GM12864 (cell line): ENCODE data around the gene RPS6KB2.

Source experiments
- DNase-seq: peaks from one replicate; pipeline ENCODE4 v3.0.0-alpha.2; 2011; ENCODE audit warnings: low read depth
- H3K4me3 ChIP-seq: 2 replicates; pipeline ENCODE4 v1.5.1; 2011; ENCODE audit warnings: mild to moderate bottlenecking, low read depth, low read length, control low read depth
- TF ChIP-seq, protein P1 (sequence below): IDR thresholded peaks from 2 replicates; pipeline ENCODE4 v1.5.1; 2011; ENCODE audit warnings: low read depth, mild to moderate bottlenecking, moderate library complexity, low read length, control low read depth, inconsistent platforms; ENCODE audit errors: missing control alignments

RPS6KB2 gene

GRCh38 chr11:67439321-67440228 lies 11.3 kb downstream of the RPS6KB2 start:
- DNase-seq, result no peak
- TF ChIP-seq, protein P1, sequence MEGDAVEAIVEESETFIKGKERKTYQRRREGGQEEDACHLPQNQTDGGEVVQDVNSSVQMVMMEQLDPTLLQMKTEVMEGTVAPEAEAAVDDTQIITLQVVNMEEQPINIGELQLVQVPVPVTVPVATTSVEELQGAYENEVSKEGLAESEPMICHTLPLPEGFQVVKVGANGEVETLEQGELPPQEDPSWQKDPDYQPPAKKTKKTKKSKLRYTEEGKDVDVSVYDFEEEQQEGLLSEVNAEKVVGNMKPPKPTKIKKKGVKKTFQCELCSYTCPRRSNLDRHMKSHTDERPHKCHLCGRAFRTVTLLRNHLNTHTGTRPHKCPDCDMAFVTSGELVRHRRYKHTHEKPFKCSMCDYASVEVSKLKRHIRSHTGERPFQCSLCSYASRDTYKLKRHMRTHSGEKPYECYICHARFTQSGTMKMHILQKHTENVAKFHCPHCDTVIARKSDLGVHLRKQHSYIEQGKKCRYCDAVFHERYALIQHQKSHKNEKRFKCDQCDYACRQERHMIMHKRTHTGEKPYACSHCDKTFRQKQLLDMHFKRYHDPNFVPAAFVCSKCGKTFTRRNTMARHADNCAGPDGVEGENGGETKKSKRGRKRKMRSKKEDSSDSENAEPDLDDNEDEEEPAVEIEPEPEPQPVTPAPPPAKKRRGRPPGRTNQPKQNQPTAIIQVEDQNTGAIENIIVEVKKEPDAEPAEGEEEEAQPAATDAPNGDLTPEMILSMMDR, result no peak
- H3K4me3 ChIP-seq, result peak overlapping the region; percentile 87

- no peak for DNase-seq
- no peak overlapping the region for H3K4me3 ChIP-seq
- TF ChIP-seq, protein P1, result no peak
Measured at GRCh38 chr11:67440229-67441097, 12.2 kb downstream of the RPS6KB2 start.

GRCh38 chr11:67441098-67441563 lies 12.8 kb downstream of the RPS6KB2 start:
- TF ChIP-seq, protein P1, result no peak
- no peak for DNase-seq

DNA sequence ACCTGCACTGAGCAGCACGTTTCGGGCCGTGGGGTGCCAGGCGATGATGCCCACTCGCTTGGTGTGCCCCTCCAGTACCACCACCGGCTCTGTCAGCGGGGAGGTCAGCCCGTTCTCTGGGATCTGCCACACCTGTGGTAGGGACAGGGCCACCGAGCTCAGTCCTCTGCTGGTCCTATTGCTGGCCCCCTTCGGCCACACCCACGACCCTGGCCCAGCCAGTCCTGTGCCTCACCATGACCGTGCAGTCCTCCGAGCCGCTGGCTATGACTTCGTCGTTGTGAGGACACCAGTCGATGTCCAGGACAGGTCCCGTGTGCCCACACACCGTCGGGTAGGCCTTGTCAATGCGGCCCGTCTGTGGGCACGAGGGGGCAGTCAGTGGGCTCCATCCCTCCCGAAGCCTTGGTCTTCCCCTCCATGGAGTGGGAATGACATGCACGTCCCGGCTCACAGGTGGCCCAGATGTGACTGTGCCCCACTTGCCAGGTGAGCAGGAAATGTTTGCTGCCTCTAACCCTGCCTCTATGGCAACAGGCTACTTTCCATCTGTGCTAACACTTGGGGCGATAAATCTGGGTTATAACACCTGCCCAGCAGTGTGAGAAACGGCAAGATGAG lies 13.5 kb downstream of the RPS6KB2 start:
- DNase-seq, result no peak
- TF ChIP-seq, protein P1, result no peak
- H3K4me3 ChIP-seq, result no peak overlapping the region

More at GRCh38 chr11:67441098-67441563, 12.8 kb downstream of the RPS6KB2 start:
- H3K4me3 ChIP-seq, result no peak overlapping the region

GRCh38 chr11:67442504-67443404 lies 14.5 kb downstream of the RPS6KB2 start:
- DNase-seq, result no peak
- TF ChIP-seq, protein P1, result no peak
- H3K4me3 ChIP-seq, result peak overlapping the region; percentile 40

- TF ChIP-seq, protein P1, result no peak
- no peak overlapping the region for H3K4me3 ChIP-seq
- no peak for DNase-seq
Measured at GRCh38 chr11:67445515-67445914, 17.2 kb downstream of the RPS6KB2 start.
